HG02981 (cell line): ENCODE measurements around the gene STOM.

Experiments used
- ATAC-seq: cut with Tn5 transposase; IDR thresholded peaks from one replicate; pipeline ENCODE4 v1.9.1; 2021; ENCODE audit warnings: mild to moderate bottlenecking, moderate library complexity; ENCODE audit not compliant: unreplicated experiment

Gene STOM

GRCh38 chr9:121372239-121373010, 2.4 kb upstream of the STOM start:
- no peak for ATAC-seq

DNA sequence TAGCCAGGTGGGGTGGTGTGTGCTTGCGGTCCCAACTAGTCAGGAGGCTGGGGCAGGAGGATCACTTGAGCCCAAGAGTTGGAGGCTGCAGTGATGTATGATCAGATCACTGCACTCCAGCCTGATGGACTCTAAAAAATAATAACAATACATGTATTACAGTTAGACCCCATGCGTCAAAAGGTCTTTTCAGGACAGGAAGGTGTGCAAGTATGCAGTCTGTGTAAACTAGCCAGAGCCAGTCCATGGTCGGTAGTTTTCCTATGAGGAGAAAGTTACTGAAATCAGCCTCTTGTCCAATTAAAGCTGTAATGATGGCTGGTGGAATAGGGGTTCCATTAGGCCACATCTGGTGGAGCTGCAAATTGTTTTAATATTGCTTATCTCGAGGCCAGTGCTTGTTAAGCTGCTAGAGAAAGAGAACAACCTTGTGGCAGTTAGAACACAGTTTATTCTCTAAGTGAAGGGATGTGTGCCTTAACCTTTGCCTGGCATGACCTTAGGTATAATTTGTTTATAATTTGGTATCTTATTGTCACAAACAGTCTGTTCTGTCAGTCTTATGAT, 1.5 kb upstream of the STOM start:
- no peak for ATAC-seq

GRCh38 chr9:121368745-121369144, 1.3 kb downstream of the STOM start:
- no peak for ATAC-seq

DNA sequence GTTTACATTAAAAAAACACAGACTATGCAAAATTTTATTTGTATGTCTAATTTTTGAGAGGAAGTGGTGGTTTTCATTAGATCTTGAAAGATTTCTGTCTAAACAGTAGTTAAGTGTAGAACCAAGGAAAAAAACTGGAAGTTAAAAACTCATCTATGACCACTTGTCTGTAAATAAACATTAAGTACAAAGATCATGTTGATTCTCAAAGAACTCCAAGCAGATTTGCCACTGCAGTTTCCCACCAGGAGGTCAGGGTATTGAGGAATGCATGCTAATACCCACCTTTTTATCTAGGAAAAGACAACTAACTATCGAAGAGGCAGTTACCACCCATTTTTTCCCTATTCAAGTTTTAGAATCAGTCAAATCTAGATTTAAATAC, 1.9 kb downstream of the STOM start:
- no peak for ATAC-seq

GRCh38 chr9:121367306-121368137, 2.5 kb downstream of the STOM start:
- no peak for ATAC-seq

DNA sequence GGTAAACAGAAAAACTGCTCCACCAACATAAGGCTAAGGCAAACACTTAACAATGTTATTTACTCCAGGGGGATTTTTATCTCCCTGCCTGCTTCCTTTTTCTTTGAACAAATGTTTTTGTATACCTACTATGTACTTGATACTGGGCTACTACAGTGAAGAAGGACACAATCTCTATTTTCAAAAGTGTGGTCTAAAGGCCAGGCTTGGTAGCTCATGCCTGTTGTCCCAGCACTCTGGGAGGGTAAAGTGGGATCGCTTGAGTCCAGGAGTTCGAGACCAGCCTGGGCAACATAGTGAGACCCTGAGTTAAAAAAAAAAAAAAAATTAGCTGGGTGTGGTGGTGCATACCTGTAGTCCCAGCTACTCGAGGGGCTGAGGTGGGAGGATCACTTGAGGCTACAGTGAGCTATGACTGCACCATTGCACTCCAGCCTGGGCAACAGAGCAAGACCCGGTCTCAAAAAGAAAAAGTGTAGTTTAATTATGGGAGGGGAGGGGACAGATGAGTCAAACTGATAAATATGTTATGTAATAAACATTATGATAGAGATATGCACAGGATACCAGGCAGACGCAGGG, 3.3 kb downstream of the STOM start:
- no peak for ATAC-seq

GRCh38 chr9:121365564-121365963, 4.5 kb downstream of the STOM start:
- ATAC-seq: no peak

GRCh38 chr9:121364886-121365285, 5.2 kb downstream of the STOM start:
- ATAC-seq: no peak

DNA sequence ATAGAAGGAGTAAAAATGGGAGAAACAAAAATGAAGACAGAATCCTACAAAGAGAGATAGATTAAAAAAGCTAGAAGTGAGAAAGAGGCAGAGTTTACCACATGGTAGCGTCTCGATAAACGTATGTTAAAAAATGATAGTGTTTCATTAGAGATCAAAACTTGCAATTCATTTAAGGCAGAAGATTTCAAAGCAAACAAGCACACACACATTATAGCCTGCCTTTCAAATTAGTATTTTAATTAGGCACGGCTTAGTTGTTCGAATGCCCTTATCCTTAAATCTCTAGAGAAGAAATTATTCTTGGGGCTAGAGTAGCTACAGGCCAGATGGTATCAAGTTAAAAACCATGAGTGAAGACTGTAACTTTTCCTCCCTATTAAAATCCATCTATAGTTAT, 6.0 kb downstream of the STOM start:
- ATAC-seq: no peak

GRCh38 chr9:121363622-121363961, 6.5 kb downstream of the STOM start:
- no peak for ATAC-seq

DNA sequence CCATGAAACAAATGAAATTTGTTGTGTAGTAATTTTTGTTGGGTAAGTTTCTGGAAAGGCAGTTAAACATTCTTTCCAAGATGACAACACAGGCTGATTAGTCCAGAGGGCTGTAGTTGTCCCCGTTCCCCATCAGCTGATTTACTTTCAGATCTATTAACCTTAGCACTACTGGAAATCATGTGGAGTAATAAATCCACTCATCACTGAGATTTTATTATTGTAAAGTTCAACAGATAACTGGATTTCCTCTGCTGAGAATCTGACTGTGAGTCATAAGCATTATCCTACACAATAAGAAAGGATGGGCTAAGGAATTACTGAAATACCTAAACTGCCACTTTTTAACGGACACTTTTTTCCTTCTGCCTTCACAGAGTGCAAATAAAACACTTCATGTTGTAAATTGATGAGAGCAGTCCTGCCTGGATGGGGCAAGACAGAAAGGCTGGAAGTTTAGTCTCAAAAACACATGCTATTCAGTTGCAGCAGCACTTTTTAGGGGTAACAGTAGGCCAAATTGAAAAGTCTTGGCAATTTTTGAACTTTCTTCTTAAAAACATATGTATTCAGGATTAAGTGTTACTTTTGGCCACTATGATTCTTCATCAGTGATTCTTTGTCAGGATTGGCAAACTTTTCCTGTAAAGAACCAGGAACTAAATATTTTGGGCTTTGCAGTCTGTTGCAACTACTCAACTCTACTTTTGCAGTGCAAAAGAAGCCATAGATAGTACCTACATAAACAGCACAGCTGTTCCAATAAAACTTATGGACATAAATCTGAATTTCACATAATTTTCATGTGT, 7.0 kb downstream of the STOM start:
- ATAC-seq: no peak

DNA sequence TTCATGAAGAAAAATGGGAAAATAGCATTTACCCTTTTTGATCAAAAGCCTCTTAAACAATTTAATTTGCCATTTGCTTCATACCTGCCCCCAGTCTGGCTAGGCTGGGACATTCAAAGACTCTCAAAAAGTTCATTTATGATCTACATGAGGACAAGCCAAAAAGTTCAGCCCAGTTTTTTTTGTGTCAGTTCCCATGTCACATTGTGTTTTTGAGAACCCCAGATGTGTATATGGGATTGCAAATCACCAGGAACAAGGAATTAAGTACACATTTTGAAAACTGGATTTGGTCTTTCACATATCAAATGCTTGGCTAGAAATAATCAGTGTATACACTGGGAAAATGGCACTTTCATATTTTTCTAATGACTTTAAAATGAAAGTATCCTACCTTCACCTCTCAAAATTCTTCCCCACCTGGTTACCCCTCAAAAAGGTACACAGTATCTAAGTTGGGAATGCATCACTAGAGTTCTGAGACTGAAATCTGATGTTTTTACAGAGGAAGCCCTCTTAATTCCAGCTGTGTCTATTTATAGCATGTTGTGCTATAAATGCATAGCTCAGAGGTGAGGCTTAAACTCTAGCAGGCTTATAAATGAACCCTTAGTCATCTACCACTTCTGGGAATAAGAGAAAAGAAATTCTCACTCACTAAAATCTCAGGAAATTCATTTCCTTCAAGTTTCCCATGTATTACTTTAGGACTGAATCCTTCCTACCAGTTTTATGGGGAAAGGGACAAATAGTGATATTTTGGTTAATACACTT, 9.3 kb downstream of the STOM start:
- ATAC-seq: no peak

- ATAC-seq: no peak
Measured at GRCh38 chr9:121359351-121360294, 10.4 kb downstream of the STOM start.

- ATAC-seq: no peak
Measured at GRCh38 chr9:121358751-121359150, 11.3 kb downstream of the STOM start.

- no peak for ATAC-seq
Measured at GRCh38 chr9:121357011-121357410, 13.0 kb downstream of the STOM start.

GRCh38 chr9:121354762-121355161, 15.3 kb downstream of the STOM start:
- no peak for ATAC-seq

GRCh38 chr9:121354141-121354540, 15.9 kb downstream of the STOM start:
- ATAC-seq: no peak

DNA sequence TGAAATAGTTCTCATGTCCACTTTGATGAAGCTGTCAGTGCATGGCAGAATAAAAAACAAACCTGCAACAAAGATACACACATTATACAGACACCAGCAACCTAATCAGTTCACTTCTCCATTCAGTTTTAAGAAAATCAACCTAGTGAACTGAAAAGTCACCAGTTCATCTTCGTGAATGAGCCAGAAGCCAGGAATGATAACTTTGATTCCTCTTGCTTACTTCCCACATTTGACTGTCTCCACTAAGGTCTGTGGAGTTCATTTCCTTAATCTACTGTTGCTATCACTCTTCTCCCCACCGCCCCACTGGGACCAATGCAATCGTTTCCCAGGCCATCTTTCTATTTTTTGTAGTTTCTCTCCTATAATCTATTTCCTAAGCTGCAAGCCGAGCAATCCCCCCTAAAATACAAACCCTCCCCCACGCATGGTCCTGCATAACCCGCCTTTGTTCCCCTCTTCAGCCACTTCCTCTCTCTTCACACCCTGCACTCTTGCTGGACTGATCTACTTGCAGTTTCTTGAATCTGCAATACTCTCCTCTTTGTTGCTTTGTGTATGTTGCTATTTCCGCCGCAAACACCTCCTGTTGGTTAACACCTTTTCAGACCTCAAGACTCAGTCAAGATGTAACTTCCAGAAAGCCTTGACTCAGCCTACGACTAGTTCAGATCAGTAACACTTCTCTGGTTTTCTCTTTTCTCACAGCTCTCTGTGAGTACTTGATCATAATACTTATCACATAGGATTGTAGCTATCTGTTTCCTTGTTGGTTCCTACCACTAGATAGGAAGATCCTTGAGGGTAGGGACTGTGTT, 16.6 kb downstream of the STOM start:
- ATAC-seq: peak; percentile 93
